Measurements from ENCODE around the gene BATF2. TPM values are rescaled to one million over a fixed set of nuclear protein-coding genes. Genes with fewer than 3 reads are reported as not detected.
"Not testable (repeated sequence)": the region's sequence is repeated elsewhere in the genome, so short reads cannot be mapped to it uniquely, and the experiment has no call there.

BATF2 gene
- 0.94 TPM for polyA plus RNA-seq (ENCODE audit: insufficient read length)

- no peak for DNase-seq
These were observed at the start of gene BATF2 for GRCh38 chr11:64996710-64997380. Gene BATF2 (minus strand): TSS chr11:64996971. CDS start chr11:64996914, 57 bp downstream.

GRCh38 chr11:65045728-65046127, 49.0 kb upstream of the BATF2 start:
- no peak for DNase-seq

GRCh38 chr11:65045061-65045460, 48.3 kb upstream of the BATF2 start:
- no peak for DNase-seq

- DNase-seq = peak; percentile 47
These were observed 47.2 kb upstream of the BATF2 start for GRCh38 chr11:65043881-65044501.

- DNase-seq = no peak
These were observed 46.1 kb upstream of the BATF2 start for GRCh38 chr11:65042891-65043290.

- DNase-seq = peak; percentile 89
These were observed 44.3 kb upstream of the BATF2 start, which contains the start of gene SAC3D1 for GRCh38 chr11:65040847-65041622. Gene SAC3D1 (plus strand): TSS chr11:65041210. CDS start chr11:65041293, 83 bp downstream.

- DNase-seq = no peak
These were observed 43.7 kb upstream of the BATF2 start for GRCh38 chr11:65040520-65040846.

GRCh38 chr11:65036931-65037330, 40.2 kb upstream of the BATF2 start:
- DNase-seq = no peak

- DNase-seq = no peak
These were observed 38.8 kb upstream of the BATF2 start for GRCh38 chr11:65035579-65035978.

- DNase-seq = no peak
These were observed 37.7 kb upstream of the BATF2 start for GRCh38 chr11:65034423-65034822.

- no peak for DNase-seq
These were observed 35.4 kb upstream of the BATF2 start for GRCh38 chr11:65032216-65032615.

GRCh38 chr11:65027213-65028067, 30.7 kb upstream of the BATF2 start, which contains the start of gene SNX15:
Gene SNX15 (plus strand): TSS chr11:65027439. CDS start chr11:65027538, 99 bp downstream.
- DNase-seq = peak; percentile 96

GRCh38 chr11:65026810-65027209, 30.0 kb upstream of the BATF2 start:
- DNase-seq = no peak

- DNase-seq = not testable (repeated sequence)
These were observed 26.7 kb upstream of the BATF2 start for GRCh38 chr11:65023502-65023901.

GRCh38 chr11:65021509-65021908, 24.7 kb upstream of the BATF2 start:
- no peak for DNase-seq

- DNase-seq = no peak
These were observed 24.2 kb upstream of the BATF2 start for GRCh38 chr11:65021003-65021402.

- no peak for DNase-seq
These were observed 23.1 kb upstream of the BATF2 start for GRCh38 chr11:65019824-65020223.

- DNase-seq = no peak
These were observed 21.2 kb upstream of the BATF2 start for GRCh38 chr11:65017937-65018336.

GRCh38 chr11:65016705-65017104, 19.9 kb upstream of the BATF2 start:
- DNase-seq = no peak

- DNase-seq = no peak
These were observed 18.0 kb upstream of the BATF2 start for GRCh38 chr11:65014726-65015227.

- peak; percentile 98 for DNase-seq
These were observed 17.3 kb upstream of the BATF2 start, which contains the start of gene ARL2 for GRCh38 chr11:65013888-65014725. Gene ARL2 (plus strand): TSS chr11:65014160. CDS start chr11:65014208, 48 bp downstream.
